Measurements from ENCODE around the gene SKAP1. TPM values are rescaled to one million over a fixed set of nuclear protein-coding genes. Genes with fewer than 3 reads are reported as not detected.
"Not testable (repeated sequence)": the region's sequence is repeated elsewhere in the genome, so short reads cannot be mapped to it uniquely, and the experiment has no call there.

Gene SKAP1
- total RNA-seq, 2 donors from 2014 or later = 40.9 to 44.9 TPM

GRCh38 chr17:48386826-48387225 is 43.2 kb downstream of the SKAP1 start:
- peaks cover 16% of the 10 kb centered on the region for H3K36me3 Mint-ChIP-seq
- DNase-seq (ENCODE audit: low spot score) (no peak), ATAC-seq (no peak)
- H3K27me3 Mint-ChIP-seq = no peaks in the 10 kb centered on the region
- H3K9me3 Mint-ChIP-seq = no peaks in the 10 kb centered on the region
- no peak overlapping the region for H3K4me3 Mint-ChIP-seq
- peaks cover 31 to 47% of the 10 kb centered on the region in 2 donors for H3K4me1 Mint-ChIP-seq (ENCODE audit: low read depth in 2 of 2)
- H3K27ac Mint-ChIP-seq = peak overlapping the region in 1 of 2 donors; percentile 20

DNA sequence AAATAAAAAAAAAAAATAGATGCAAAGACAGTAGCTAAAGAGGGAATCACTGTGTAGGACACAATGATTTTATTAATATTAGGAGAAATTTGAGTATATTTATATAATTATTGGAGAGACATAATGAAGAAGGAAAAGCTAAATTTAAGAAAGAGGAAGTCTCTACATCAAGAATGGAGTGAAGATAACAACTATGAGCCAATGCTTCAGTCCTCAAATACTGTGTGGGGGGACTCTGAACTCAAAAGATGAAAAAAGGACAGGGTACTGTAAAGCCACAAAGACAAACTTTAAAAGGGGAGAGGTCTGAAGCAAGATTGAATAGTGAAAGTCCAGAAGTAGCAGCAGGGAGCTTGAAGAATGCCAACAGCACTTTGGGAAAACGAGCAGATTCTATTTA is 44.7 kb downstream of the SKAP1 start:
- no peaks in the 10 kb centered on the region for H3K27me3 Mint-ChIP-seq
- H3K4me1 Mint-ChIP-seq (ENCODE audit: low read depth in 2 of 2) = peaks cover 31 to 46% of the 10 kb centered on the region in 2 donors
- peaks cover 21% of the 10 kb centered on the region for H3K36me3 Mint-ChIP-seq

GRCh38 chr17:48384164-48384563 is 45.9 kb downstream of the SKAP1 start:
- H3K4me1 Mint-ChIP-seq (ENCODE audit: low read depth in 2 of 2) = peaks cover 26 to 34% of the 10 kb centered on the region in 2 donors
- H3K27ac Mint-ChIP-seq = peak overlapping the region; percentile 4 to 37
- H3K9me3 Mint-ChIP-seq = no peaks in the 10 kb centered on the region
- DNase-seq (ENCODE audit: low spot score) = no peak
- H3K36me3 Mint-ChIP-seq = peaks cover 21% of the 10 kb centered on the region
- no peak for ATAC-seq
- H3K27me3 Mint-ChIP-seq = no peaks in the 10 kb centered on the region
- H3K4me3 Mint-ChIP-seq = no peak overlapping the region

More for the DNA sequence above, 44.7 kb downstream of the SKAP1 start:
- Mint-ChIP-seq H3K27ac (no peak overlapping the region), H3K4me3 (no peak overlapping the region), H3K9me3 (no peaks in the 10 kb centered on the region)
- ATAC-seq = no peak
- no peak for DNase-seq (ENCODE audit: low spot score)

DNA sequence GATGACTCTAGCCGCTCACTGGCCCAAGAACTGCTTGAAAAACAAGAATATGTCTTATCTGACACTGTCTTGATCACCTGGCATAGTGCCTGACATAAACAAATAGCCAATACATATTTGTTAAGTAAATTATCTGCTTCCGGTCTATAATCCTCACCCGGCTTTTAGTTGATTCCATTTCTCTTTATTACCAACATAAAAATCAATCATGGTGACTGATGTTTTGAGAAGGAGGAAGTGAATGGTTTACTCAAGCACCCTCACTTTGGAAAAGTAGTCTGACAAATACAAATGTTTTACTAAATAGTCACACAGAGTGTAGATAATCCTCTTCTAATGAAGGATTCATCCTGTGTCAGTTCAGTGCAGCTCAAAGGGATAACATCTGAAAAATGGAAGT is 47.0 kb downstream of the SKAP1 start:
- H3K4me1 Mint-ChIP-seq (ENCODE audit: low read depth in 2 of 2) = peaks cover 26 to 33% of the 10 kb centered on the region in 2 donors
- no peaks in the 10 kb centered on the region for H3K9me3 Mint-ChIP-seq
- H3K36me3 Mint-ChIP-seq = peaks cover 21% of the 10 kb centered on the region
- no peaks in the 10 kb centered on the region for H3K27me3 Mint-ChIP-seq
- no peak overlapping the region for H3K27ac Mint-ChIP-seq
- DNase-seq (ENCODE audit: low spot score) = no peak
- no peak overlapping the region for H3K4me3 Mint-ChIP-seq
- ATAC-seq = no peak

DNA sequence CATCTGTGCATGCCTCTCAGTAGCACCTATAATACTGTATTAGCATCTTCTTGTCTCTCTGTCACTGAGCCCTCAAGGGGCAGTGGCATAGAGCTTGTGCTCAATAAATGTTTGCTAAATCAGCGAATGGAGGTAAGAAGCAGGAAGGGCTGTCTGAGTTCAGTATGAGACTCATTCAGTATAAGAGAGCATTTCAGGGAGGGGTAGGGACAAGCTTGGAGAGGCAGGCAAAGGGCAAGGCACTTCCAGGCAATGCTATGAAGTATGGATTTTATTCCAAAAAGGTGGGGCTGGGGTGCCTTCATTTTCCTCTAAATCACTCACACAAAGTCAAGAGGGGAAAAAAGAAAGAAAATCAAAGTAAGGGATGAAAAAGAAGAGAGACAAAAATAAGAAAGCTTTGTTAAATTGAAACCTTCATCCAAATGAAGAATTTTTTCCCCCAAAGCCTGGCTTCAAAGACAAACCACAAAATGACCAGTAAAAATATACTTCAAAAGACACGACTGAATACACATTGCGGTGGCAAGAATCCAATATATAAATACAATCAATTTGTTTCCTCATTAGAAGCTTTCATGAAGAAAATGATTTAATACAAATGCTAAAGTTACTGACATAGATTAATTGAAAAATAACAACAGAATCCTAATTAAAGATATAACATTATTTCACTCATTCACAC is 51.2 kb downstream of the SKAP1 start:
- ATAC-seq = no peak
- DNase-seq (ENCODE audit: low spot score) = no peak
- Mint-ChIP-seq H3K4me3 (no peak overlapping the region), H3K9me3 (no peaks in the 10 kb centered on the region), H3K36me3 (peaks cover 6% of the 10 kb centered on the region), H3K4me1 (ENCODE audit: low read depth in 2 of 2) (peaks cover 12 to 18% of the 10 kb centered on the region in 2 donors), H3K27ac (no peak overlapping the region), H3K27me3 (no peaks in the 10 kb centered on the region)

GRCh38 chr17:48378238-48378637 is 51.8 kb downstream of the SKAP1 start:
- no peaks in the 10 kb centered on the region for H3K27me3 Mint-ChIP-seq
- DNase-seq (ENCODE audit: low spot score) (no peak), ATAC-seq (no peak)
- no peak overlapping the region for H3K4me3 Mint-ChIP-seq
- no peaks in the 10 kb centered on the region for H3K9me3 Mint-ChIP-seq
- peaks cover 6% of the 10 kb centered on the region for H3K36me3 Mint-ChIP-seq
- peaks cover 16 to 22% of the 10 kb centered on the region in 2 donors for H3K4me1 Mint-ChIP-seq (ENCODE audit: low read depth in 2 of 2)
- H3K27ac Mint-ChIP-seq = no peak overlapping the region

GRCh38 chr17:48376682-48377325 is 53.2 kb downstream of the SKAP1 start:
- H3K4me1 Mint-ChIP-seq (ENCODE audit: low read depth in 2 of 2) = peaks cover 23 to 28% of the 10 kb centered on the region in 2 donors
- H3K9me3 Mint-ChIP-seq = no peaks in the 10 kb centered on the region
- peaks cover 6% of the 10 kb centered on the region for H3K36me3 Mint-ChIP-seq
- DNase-seq (ENCODE audit: low spot score) (no peak), ATAC-seq (no peak)
- no peak overlapping the region for H3K4me3 Mint-ChIP-seq
- no peak overlapping the region for H3K27ac Mint-ChIP-seq
- H3K27me3 Mint-ChIP-seq = no peaks in the 10 kb centered on the region

- Mint-ChIP-seq H3K9me3 (no peaks in the 10 kb centered on the region), H3K27ac (no peak overlapping the region), H3K36me3 (peaks cover 4% of the 10 kb centered on the region), H3K4me1 (ENCODE audit: low read depth in 2 of 2) (peaks cover 23 to 28% of the 10 kb centered on the region in 2 donors), H3K4me3 (no peak overlapping the region), H3K27me3 (no peaks in the 10 kb centered on the region)
- ATAC-seq = peak; percentile 52 to 55
- no peak for DNase-seq (ENCODE audit: low spot score)
These were observed 54.7 kb downstream of the SKAP1 start for GRCh38 chr17:48375356-48375755.

- Mint-ChIP-seq H3K27me3 (no peaks in the 10 kb centered on the region), H3K4me1 (ENCODE audit: low read depth in 2 of 2) (peaks cover 25 to 28% of the 10 kb centered on the region in 2 donors), H3K27ac (peak overlapping the region in 1 of 2 donors; percentile 27), H3K4me3 (no peak overlapping the region), H3K36me3 (peaks cover 4% of the 10 kb centered on the region), H3K9me3 (no peaks in the 10 kb centered on the region)
- ATAC-seq = peak; percentile 57 to 63
- no peak for DNase-seq (ENCODE audit: low spot score)
These were observed 55.3 kb downstream of the SKAP1 start for GRCh38 chr17:48374650-48375230.

- no peak for ATAC-seq
- DNase-seq (ENCODE audit: low spot score) = no peak
- H3K9me3 Mint-ChIP-seq = no peaks in the 10 kb centered on the region
- peaks cover 25 to 28% of the 10 kb centered on the region in 2 donors for H3K4me1 Mint-ChIP-seq (ENCODE audit: low read depth in 2 of 2)
- H3K27ac Mint-ChIP-seq = no peak overlapping the region
- H3K4me3 Mint-ChIP-seq = no peak overlapping the region
- no peaks in the 10 kb centered on the region for H3K27me3 Mint-ChIP-seq
- H3K36me3 Mint-ChIP-seq = peaks cover 4% of the 10 kb centered on the region
These were observed 56.1 kb downstream of the SKAP1 start for GRCh38 chr17:48373883-48374282.

DNA sequence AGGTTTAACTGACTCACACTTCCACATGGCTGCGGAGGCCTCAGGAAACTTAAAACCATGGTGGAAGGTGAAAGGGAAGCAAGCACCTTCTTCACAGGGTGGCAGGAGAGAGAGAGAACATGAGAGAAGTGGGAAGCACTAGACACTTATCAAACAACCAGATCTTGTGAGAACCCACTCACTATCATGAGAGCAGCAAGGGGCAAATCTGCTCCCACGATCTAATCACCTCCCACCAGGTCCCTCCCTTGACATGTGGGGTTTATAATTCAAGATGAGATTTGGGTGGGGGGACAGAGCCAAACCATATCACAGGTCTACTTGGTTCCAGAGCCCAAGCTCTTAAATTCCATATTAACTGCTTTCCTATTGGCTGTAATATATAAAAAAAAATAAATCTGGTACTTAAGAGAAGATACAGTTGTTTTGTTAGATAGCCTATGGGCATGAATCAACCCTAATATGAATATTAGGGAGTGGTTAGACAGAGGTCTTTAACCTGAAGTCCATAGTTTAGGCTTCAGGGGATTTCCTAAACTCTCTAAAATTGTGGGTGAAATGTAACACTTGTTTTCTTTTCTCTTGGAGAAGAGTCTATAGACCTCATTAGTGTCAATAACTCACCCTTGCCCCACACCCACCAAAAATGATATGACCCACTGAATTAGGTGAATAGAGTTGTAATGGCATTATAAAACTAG is 56.7 kb downstream of the SKAP1 start:
- Mint-ChIP-seq H3K27ac (peak overlapping the region in 1 of 2 donors; percentile 54), H3K4me3 (no peak overlapping the region), H3K9me3 (no peaks in the 10 kb centered on the region), H3K4me1 (ENCODE audit: low read depth in 2 of 2) (peaks cover 27 to 30% of the 10 kb centered on the region in 2 donors), H3K27me3 (no peaks in the 10 kb centered on the region), H3K36me3 (peaks cover 4% of the 10 kb centered on the region)
- no peak for ATAC-seq
- DNase-seq (ENCODE audit: low spot score) = no peak

DNA sequence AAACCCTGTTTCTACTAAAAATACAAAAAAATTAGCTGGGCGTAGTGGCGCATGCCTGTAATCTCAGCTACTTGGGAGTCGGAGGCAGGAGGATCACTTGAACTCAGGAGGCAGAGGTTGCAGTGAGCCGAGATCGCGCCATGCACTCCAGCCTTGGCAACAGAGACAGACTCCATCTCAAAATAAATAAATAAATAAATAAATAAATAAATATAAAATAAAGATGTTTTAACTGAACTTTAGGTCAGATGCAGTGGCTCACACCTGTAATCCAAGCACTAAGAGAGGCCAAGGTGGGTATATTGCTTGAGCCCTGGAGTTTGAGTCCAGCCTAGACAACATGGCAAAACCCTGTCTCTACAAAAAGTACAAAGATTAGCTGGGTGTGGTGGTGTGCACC is 61.0 kb downstream of the SKAP1 start:
- not testable (repeated sequence) for H3K36me3 Mint-ChIP-seq; DNase-seq (ENCODE audit: low spot score); H3K4me3 Mint-ChIP-seq; H3K27me3 Mint-ChIP-seq; H3K9me3 Mint-ChIP-seq; ATAC-seq
- H3K4me1 Mint-ChIP-seq (ENCODE audit: low read depth in 2 of 2) = peaks cover 35 to 37% of the 10 kb centered on the region in 2 donors
- H3K27ac Mint-ChIP-seq = peak overlapping the region in 1 of 2 donors; percentile 82

DNA sequence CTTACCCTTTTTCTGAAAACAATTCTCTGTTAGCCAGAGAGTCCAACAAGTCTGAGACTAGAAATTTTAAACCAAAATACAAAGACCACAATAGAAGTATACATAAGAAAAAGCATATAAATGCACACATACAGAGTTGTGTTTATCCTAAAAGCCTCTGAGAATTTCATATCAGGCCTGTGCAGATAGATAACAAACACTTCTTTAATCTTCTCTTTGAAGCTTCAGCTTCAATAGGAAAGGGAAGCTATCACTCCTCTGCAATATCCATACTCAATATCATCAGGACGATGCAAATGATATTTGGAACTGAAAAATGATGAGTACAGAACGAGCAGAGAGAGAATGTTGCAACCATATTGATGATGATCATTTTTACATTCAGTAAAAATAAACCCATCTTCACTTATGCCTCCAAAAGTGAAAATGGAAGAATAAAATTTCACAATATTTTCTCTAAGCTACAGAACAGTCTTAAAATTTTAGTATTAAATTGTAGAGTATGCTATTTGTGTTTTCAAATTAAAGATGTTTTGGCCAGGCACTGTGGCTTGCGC is 61.6 kb downstream of the SKAP1 start:
- Mint-ChIP-seq H3K27me3 (no peaks in the 10 kb centered on the region), H3K27ac (peak overlapping the region in 1 of 2 donors; percentile 82)

More for the DNA sequence above, 61.6 kb downstream of the SKAP1 start:
- Mint-ChIP-seq H3K36me3 (peaks cover 4% of the 10 kb centered on the region), H3K9me3 (no peaks in the 10 kb centered on the region), H3K4me3 (no peak overlapping the region), H3K4me1 (ENCODE audit: low read depth in 2 of 2) (peaks cover 30 to 32% of the 10 kb centered on the region in 2 donors)
- DNase-seq (ENCODE audit: low spot score) (no peak), ATAC-seq (no peak)

Measured in natural killer cell treated with Interleukin-12 subunit alpha and Interleukin-12 subunit beta and Interleukin-15 and Interleukin-18, amount 100 ng/mL, for 72 hours (primary cell).